Measurements from ENCODE around the gene ACADM. TPM values are rescaled to one million over a fixed set of nuclear protein-coding genes. Genes with fewer than 3 reads are reported as not detected.

The ACADM gene
- total and polyA plus RNA-seq, 8 donors = 9.8 to 33.5 (median 26.2) TPM

- no peak for TF ChIP-seq CTCF (IDR thresholded peaks at IDR 0.05)
- FAIRE-seq (no peak), ATAC-seq (no peak), DNase-seq (no peak)
- intact Hi-C loops (cut with DNase I) = no loop called here
- H3K36me3 ChIP-seq = peaks cover 0 to 18% (median 13%) of the 10 kb centered on the region in 3 donors
- H3K9me3 ChIP-seq = no peaks in the 10 kb centered on the region
- 36 to 42% methylated on average over 2 of the region's 2 CpGs for WGBS, 2 donors
- H3K27ac ChIP-seq = no peak overlapping the region
- peaks cover 0 to 18% (median 11%) of the 10 kb centered on the region in 3 donors for H3K4me1 ChIP-seq
- no peak overlapping the region for H3K4me3 ChIP-seq
- H3K27me3 ChIP-seq = no peaks in the 10 kb centered on the region
These were observed 5.9 kb downstream of the ACADM start for GRCh38 chr1:75730432-75730831.

GRCh38 chr1:75731881-75732280, 7.4 kb downstream of the ACADM start:
- ATAC-seq (no peak), FAIRE-seq (no peak), DNase-seq (no peak)
- TF ChIP-seq CTCF (IDR thresholded peaks at IDR 0.05) = no peak
- intact Hi-C loops (cut with DNase I) = no loop called here
- Histone ChIP-seq H3K27me3 (no peaks in the 10 kb centered on the region), H3K4me3 (no peak overlapping the region), H3K9me3 (no peaks in the 10 kb centered on the region), H3K27ac (no peak overlapping the region), H3K4me1 (peaks cover 0 to 11% (median 11%) of the 10 kb centered on the region in 3 donors), H3K36me3 (peaks cover 0 to 29% (median 13%) of the 10 kb centered on the region in 3 donors)
- WGBS, 2 donors = 86 to 91% methylated on average over 4 of the region's 4 CpGs

- Histone ChIP-seq H3K27me3 (no peaks in the 10 kb centered on the region), H3K9me3 (no peaks in the 10 kb centered on the region), H3K4me1 (peaks cover 0 to 11% (median 7%) of the 10 kb centered on the region in 3 donors), H3K36me3 (peaks cover 0 to 29% (median 13%) of the 10 kb centered on the region in 3 donors), H3K27ac (no peak overlapping the region), H3K4me3 (no peak overlapping the region)
- FAIRE-seq (no peak), DNase-seq (no peak), ATAC-seq (no peak)
- TF ChIP-seq CTCF (IDR thresholded peaks at IDR 0.05) = no peak
- WGBS, 2 donors = 56 to 93% methylated on average over 1 of the region's 1 CpG
- intact Hi-C loops (cut with DNase I) = no loop called here
These were observed 8.2 kb downstream of the ACADM start for GRCh38 chr1:75732703-75733102.

- ATAC-seq (no peak), DNase-seq (no peak), FAIRE-seq (no peak)
- no peaks in the 10 kb centered on the region for H3K9me3 ChIP-seq
- peaks cover 0 to 29% (median 13%) of the 10 kb centered on the region in 3 donors for H3K36me3 ChIP-seq
- H3K27ac ChIP-seq = no peak overlapping the region
- no peaks in the 10 kb centered on the region for H3K27me3 ChIP-seq
- intact Hi-C loops (cut with DNase I) = no loop called here
- peaks cover 0 to 4% (median 0%) of the 10 kb centered on the region in 3 donors for H3K4me1 ChIP-seq
- WGBS, 2 donors = 89 to 96% methylated on average over 5 of the region's 5 CpGs
- H3K4me3 ChIP-seq = no peak overlapping the region
- TF ChIP-seq CTCF (IDR thresholded peaks at IDR 0.05) = no peak
These were observed 9.2 kb downstream of the ACADM start for GRCh38 chr1:75733661-75734060.

- FAIRE-seq = no peak
These were observed 11.5 kb downstream of the ACADM start for GRCh38 chr1:75736016-75736415.

More at GRCh38 chr1:75736016-75736415, 11.5 kb downstream of the ACADM start:
- DNase-seq (no peak), ATAC-seq (no peak)
- peaks cover 0 to 46% (median 15%) of the 10 kb centered on the region in 3 donors for H3K36me3 ChIP-seq
- H3K4me1 ChIP-seq = no peaks in the 10 kb centered on the region
- H3K4me3 ChIP-seq = no peak overlapping the region
- WGBS, 2 donors = 40 to 45% methylated on average over 1 of the region's 1 CpG
- no peaks in the 10 kb centered on the region for H3K9me3 ChIP-seq
- TF ChIP-seq CTCF (IDR thresholded peaks at IDR 0.05) = no peak
- intact Hi-C loops (cut with DNase I) = no loop called here
- no peaks in the 10 kb centered on the region for H3K27me3 ChIP-seq
- no peak overlapping the region for H3K27ac ChIP-seq
